Measurements from ENCODE around the gene CCDC150.

DNA sequence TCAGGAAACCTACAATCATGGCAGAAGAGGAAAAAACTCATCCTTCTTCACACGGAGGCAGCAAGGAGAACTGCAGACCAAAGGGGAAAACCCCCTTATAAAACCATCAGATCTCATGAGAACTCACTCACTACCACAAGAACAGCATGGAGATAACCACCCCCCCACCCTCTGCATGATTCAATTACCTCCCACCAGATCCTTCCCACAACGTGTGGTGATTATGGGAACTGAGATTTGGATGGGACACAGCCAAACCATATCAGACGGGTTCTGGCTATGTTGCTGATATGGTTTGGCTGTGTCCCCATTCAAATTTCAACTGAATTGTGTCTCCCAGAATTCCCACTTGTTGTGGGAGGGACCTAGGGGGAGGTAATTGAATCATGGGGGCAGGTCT lies 28.7 kb upstream of the CCDC150 start:
- TF ChIP-seq, protein P1, sequence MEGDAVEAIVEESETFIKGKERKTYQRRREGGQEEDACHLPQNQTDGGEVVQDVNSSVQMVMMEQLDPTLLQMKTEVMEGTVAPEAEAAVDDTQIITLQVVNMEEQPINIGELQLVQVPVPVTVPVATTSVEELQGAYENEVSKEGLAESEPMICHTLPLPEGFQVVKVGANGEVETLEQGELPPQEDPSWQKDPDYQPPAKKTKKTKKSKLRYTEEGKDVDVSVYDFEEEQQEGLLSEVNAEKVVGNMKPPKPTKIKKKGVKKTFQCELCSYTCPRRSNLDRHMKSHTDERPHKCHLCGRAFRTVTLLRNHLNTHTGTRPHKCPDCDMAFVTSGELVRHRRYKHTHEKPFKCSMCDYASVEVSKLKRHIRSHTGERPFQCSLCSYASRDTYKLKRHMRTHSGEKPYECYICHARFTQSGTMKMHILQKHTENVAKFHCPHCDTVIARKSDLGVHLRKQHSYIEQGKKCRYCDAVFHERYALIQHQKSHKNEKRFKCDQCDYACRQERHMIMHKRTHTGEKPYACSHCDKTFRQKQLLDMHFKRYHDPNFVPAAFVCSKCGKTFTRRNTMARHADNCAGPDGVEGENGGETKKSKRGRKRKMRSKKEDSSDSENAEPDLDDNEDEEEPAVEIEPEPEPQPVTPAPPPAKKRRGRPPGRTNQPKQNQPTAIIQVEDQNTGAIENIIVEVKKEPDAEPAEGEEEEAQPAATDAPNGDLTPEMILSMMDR (IDR thresholded peaks at IDR 0.05; ENCODE audit: control extremely low read depth in 1 of 3, insufficient read depth in 1 of 3, low read depth in 1 of 3, low read length in 3 of 3): no peak
- TF ChIP-seq EP300 (IDR thresholded peaks at IDR 0.05; ENCODE audit: borderline replicate concordance in 1 of 2, low read depth in 2 of 2, low read length in 2 of 2) (no peak), TCF12 (IDR thresholded peaks at IDR 0.05; ENCODE audit: low read depth, low read length) (no peak), EGR1 (IDR thresholded peaks at IDR 0.05; ENCODE audit: borderline replicate concordance, low read depth, low read length) (no peak), GTF2F1 (IDR thresholded peaks at IDR 0.05; ENCODE audit: borderline replicate concordance, low read depth, low read length) (no peak), CEBPB (IDR thresholded peaks at IDR 0.05; ENCODE audit: low read depth, low read length) (no peak), RFX5 (IDR thresholded peaks at IDR 0.05; ENCODE audit: borderline replicate concordance, low read depth, low read length) (no peak)
- TF ChIP-seq, protein P2, sequence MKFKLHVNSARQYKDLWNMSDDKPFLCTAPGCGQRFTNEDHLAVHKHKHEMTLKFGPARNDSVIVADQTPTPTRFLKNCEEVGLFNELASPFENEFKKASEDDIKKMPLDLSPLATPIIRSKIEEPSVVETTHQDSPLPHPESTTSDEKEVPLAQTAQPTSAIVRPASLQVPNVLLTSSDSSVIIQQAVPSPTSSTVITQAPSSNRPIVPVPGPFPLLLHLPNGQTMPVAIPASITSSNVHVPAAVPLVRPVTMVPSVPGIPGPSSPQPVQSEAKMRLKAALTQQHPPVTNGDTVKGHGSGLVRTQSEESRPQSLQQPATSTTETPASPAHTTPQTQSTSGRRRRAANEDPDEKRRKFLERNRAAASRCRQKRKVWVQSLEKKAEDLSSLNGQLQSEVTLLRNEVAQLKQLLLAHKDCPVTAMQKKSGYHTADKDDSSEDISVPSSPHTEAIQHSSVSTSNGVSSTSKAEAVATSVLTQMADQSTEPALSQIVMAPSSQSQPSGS (IDR thresholded peaks at IDR 0.05; ENCODE audit: low read length): no peak
